OCI-LY7 (cell line): Measurements from ENCODE around the gene RPS14. TPM values are rescaled to one million over a fixed set of nuclear protein-coding genes. Genes with fewer than 3 reads are reported as not detected.
A peak's percentile ranks its signal among the peaks of the same experiment; 100 is the strongest.

Source experiments
- BruUV-seq: library from RNA; stranded (reverse); fragments of 400-500 nt; replicated peaks from 2 replicates; lab custom pipeline; 2021; lab: Mats Ljungman, UMichigan
- CTCF ChIA-PET: fragments of 300-600 bp; sonication (Branson Sonifier 250); formaldehyde crosslinking; loops from one replicate; lab custom pipeline; 2022; ENCODE audit warnings: antibody characterized with exemption; ENCODE audit not compliant: unreplicated experiment; lab: Charles Lee
- POLR2A ChIA-PET: fragments of 300-600 bp; sonication (Branson Sonifier 250); formaldehyde crosslinking; loops from one replicate; lab custom pipeline; 2022; ENCODE audit warnings: antibody characterized with exemption; lab: Charles Lee
- DNase-seq: peaks from one replicate; pipeline ENCODE4 v3.0.0-alpha.2; 2015; ENCODE audit warnings: low spot score
- H2AFZ ChIP-seq: fragments of 200-600 bp; sonication (generic), shearing (Covaris generic); 2 replicates; pipeline ENCODE4 v1.6.1; 2014; ENCODE audit warnings: mild to moderate bottlenecking, antibody characterized with exemption, low read length, moderate library complexity
- H3K27ac ChIP-seq: fragments of 200-600 bp; sonication (generic); 2 replicates; pipeline ENCODE4 v1.5.1; 2014; ENCODE audit warnings: mixed run types, low read depth, mild to moderate bottlenecking, moderate library complexity, low read length, inconsistent platforms; ENCODE audit not compliant: poor library complexity, severe bottlenecking
- H3K36me3 ChIP-seq: fragments of 200-600 bp; sonication (generic); 2 replicates; pipeline ENCODE4 v1.6.1; 2014; ENCODE audit warnings: mild to moderate bottlenecking, antibody characterized with exemption, low read length, moderate library complexity, mixed read lengths; ENCODE audit not compliant: insufficient read depth
- H3K4me1 ChIP-seq: fragments of 200-600 bp; sonication (generic); 2 replicates; pipeline ENCODE4 v1.5.1; 2014; ENCODE audit warnings: mild to moderate bottlenecking, low read length; ENCODE audit not compliant: insufficient read depth, poor library complexity, severe bottlenecking
- H3K4me2 ChIP-seq: fragments of 200-600 bp; sonication (generic); 2 replicates; pipeline ENCODE4 v1.6.1; 2014; ENCODE audit warnings: mild to moderate bottlenecking, low read length
- H3K4me3 ChIP-seq: fragments of 200-600 bp; sonication (generic); 2 replicates; pipeline ENCODE4 v1.5.1; 2014; ENCODE audit warnings: mild to moderate bottlenecking, low read depth, low read length; ENCODE audit not compliant: poor library complexity, severe bottlenecking
- H3K79me2 ChIP-seq: fragments of 200-600 bp; sonication (generic); 2 replicates; pipeline ENCODE4 v1.6.1; 2016; ENCODE audit warnings: low read depth, mild to moderate bottlenecking, low read length, moderate library complexity, mixed read lengths; ENCODE audit not compliant: insufficient read depth
- H3K9me2 ChIP-seq: fragments of 200-600 bp; sonication (generic); 2 replicates; pipeline ENCODE4 v1.6.1; 2016; ENCODE audit warnings: mild to moderate bottlenecking, low read length, mixed read lengths; ENCODE audit not compliant: insufficient read depth
- H3K9me3 ChIP-seq: fragments of 200-600 bp; sonication (generic); 2 replicates; pipeline ENCODE4 v1.6.1; 2014; ENCODE audit warnings: mild to moderate bottlenecking, mixed run types, low read length, mixed read lengths
- H4K20me1 ChIP-seq: fragments of 200-600 bp; sonication (generic); 2 replicates; pipeline ENCODE4 v1.6.1; 2014; ENCODE audit warnings: mild to moderate bottlenecking, antibody characterized with exemption, low read length, moderate library complexity, mixed read lengths; ENCODE audit not compliant: insufficient read depth
- EZH2phosphoT487 ChIP-seq: fragments of 200-600 bp; sonication (generic); IDR thresholded peaks from 2 replicates; pipeline ENCODE4 v1.6.1; 2018; ENCODE audit warnings: low read depth, borderline replicate concordance, mild to moderate bottlenecking, mixed run types, antibody characterized with exemption, low read length, moderate library complexity, mixed read lengths
- intact Hi-C: fragments of 100-400 bp; cut with micrococcal nuclease; formaldehyde crosslinking; loops from one replicate; pipeline ENCODE4 v1.10.0; 2022; ENCODE audit not compliant: unreplicated experiment
- total RNA-seq, 2 experiments: library from RNA; depleted of rRNA in 1 of 2; stranded (reverse); fragments of >200 nt in 1 of 2; shearing (Covaris generic) in 1 of 2; gene quantifications; 2 replicates each; pipeline ENCODE4 v1.2.3, GENCODE V29; 2014 to 2022
- TF ChIP-seq, protein P1 (sequence below): fragments of 200-600 bp; sonication (generic); conservative IDR thresholded peaks from 2 replicates; pipeline ENCODE4 v1.5.1; 2014; ENCODE audit warnings: mild to moderate bottlenecking, antibody characterized with exemption, low read length, moderate library complexity, mixed read lengths

The RPS14 gene
- total RNA-seq, 2 experiments from 2014 or later = 2,281 to 2,304 TPM

DNA sequence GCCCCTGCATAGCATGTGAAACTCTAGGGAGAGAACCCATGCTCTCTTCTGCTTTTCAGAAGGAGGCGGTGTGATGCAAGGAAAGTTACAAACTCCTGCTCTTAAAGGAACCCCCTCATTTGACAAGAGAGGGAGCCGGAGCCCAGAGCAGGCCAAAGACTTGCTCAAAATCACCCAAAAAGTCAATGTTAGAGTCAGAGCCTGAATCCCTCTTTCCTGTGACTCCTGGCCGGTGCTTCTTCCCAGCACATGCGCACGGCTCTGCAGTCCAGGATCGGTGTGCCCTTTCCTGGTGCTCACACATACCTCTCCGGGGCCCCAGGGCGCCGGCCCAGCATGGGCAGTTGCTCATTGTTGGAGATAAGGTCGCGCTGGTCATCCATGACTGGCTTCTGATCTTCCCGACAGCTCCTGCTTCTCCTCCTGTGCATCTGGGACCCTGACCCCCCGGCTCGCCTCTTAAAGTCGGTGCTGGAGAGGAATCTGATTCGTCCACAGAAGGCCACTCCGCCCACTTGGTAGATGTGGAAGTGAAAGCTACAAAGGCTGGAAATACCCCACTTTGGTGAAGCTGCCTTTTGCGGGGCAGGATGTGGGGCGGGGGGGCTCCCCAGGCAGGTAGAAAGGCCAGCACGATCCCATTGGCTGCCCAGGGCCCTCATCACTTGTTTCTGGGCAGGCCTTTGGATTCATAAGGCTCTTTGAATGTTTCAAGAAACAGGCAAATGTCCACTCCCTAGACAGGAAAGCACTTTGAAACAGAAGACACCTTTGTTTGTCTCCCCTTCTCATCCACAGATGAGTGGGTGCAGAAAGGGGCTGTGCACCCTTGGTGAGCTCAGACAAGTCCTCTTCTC lies 37.0 kb downstream of the RPS14 start, which contains the start of gene CD74:
TSS of gene CD74 (minus strand) at position 592 of the 857 bp plus-strand sequence. CDS start at position 431, 161 bp downstream.
- Histone ChIP-seq H3K4me3 (peak within 1 kb of the TSS; percentile 99), H3K36me3 (peaks cover 49% of the 10 kb centered on the region), H3K4me1 (peaks cover 65% of the 10 kb centered on the region), H4K20me1 (peaks cover 22% of the 10 kb centered on the region), H3K4me2 (peak within 1 kb of the TSS; percentile 94), H3K9me2 (no peaks in the 10 kb centered on the region), H3K9me3 (no peaks in the 10 kb centered on the region), H3K79me2 (peaks cover 51% of the 10 kb centered on the region), H3K27ac (peak within 1 kb of the TSS; percentile 97), H2AFZ (peak within 1 kb of the TSS; percentile 41; the same call in 1 of the 2 replicates)
- ChIA-PET CTCF (interaction anchor here (1.0 kb wide), 1 partner anchor 13 kb away, joined by 10 read pairs; no protein-coding TSS in a partner anchor), POLR2A (interaction anchor here (0.6 to 5.1 kb wide), 14 partner anchors 9 to 784 kb away, joined by 3 to 38 read pairs (median 4); no protein-coding TSS in a partner anchor)
- TF ChIP-seq, protein P1, sequence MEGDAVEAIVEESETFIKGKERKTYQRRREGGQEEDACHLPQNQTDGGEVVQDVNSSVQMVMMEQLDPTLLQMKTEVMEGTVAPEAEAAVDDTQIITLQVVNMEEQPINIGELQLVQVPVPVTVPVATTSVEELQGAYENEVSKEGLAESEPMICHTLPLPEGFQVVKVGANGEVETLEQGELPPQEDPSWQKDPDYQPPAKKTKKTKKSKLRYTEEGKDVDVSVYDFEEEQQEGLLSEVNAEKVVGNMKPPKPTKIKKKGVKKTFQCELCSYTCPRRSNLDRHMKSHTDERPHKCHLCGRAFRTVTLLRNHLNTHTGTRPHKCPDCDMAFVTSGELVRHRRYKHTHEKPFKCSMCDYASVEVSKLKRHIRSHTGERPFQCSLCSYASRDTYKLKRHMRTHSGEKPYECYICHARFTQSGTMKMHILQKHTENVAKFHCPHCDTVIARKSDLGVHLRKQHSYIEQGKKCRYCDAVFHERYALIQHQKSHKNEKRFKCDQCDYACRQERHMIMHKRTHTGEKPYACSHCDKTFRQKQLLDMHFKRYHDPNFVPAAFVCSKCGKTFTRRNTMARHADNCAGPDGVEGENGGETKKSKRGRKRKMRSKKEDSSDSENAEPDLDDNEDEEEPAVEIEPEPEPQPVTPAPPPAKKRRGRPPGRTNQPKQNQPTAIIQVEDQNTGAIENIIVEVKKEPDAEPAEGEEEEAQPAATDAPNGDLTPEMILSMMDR = peak; percentile 27; the same call in 1 of the 2 replicates
- no peak for TF ChIP-seq EZH2phosphoT487
- TSS peak; percentile 72 for BruUV-seq
- intact Hi-C loops = loop anchor here (1.0 to 5.0 kb wide), 2 partner anchors 55 to 740 kb away; partner anchors contain the start of gene TCOF1
- DNase-seq = peak; percentile 99

DNA sequence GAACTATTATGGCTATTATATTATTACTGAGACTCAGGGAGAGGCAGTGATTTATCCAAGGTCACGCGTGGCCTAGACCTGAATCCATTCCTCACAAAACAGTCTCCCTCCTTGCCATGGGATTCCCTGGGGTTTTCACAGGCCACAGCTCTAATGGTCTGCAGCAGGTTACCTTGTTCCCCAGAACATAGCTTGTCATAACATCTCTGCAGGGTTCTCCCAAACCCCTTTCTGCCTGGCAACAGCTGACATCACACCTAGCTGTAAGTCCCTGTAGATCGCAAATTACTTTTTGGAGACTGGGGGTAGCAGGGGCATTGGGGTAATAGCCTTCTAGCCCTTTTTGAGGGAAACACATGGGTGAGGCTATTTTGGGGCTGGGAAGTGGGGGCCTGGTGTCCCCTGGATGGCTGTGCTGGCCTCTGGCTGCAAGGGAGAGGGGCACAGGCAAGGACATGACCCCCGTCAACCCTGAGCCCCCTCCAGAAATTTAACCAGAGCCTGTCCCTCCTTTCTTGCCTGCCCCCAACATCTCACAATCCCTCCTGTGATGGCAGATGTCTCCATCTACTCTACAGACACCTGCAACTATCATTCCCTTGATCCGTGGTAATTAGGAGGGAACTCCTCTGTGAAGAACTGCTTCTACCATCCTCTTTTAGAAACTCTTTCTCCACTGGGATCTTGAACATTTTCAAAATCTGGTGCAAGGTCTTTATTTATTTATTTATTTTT lies 38.1 kb downstream of the RPS14 start:
- CTCF ChIA-PET = interaction anchor here (1.0 to 2.0 kb wide), 3 partner anchors 12 to 46 kb away, joined by 5 to 7 read pairs (median 5); no protein-coding TSS in a partner anchor
- H3K9me3 ChIP-seq = no peaks in the 10 kb centered on the region
- no peak for TF ChIP-seq EZH2phosphoT487
- TF ChIP-seq, protein P1 = no peak
- peaks cover 69% of the 10 kb centered on the region for H3K4me1 ChIP-seq
- no peaks in the 10 kb centered on the region for H3K9me2 ChIP-seq
- intact Hi-C loops = loop anchor here (5.0 kb wide), 1 partner anchor 741 kb away; no protein-coding TSS in a partner anchor
- H3K36me3 ChIP-seq = peaks cover 61% of the 10 kb centered on the region
- H3K4me2 ChIP-seq = peak overlapping the region; percentile 94
- H2AFZ ChIP-seq = no peak overlapping the region
- no TSS peak for BruUV-seq
- DNase-seq = peak; percentile 91
- H3K4me3 ChIP-seq = peak overlapping the region; percentile 99
- H3K79me2 ChIP-seq = peaks cover 62% of the 10 kb centered on the region
- H3K27ac ChIP-seq = peak overlapping the region; percentile 97
- POLR2A ChIA-PET = interaction anchor here (0.5 to 5.1 kb wide), 14 partner anchors 10 to 739 kb away, joined by 3 to 38 read pairs (median 6); partner anchors contain the start of genes RPS14 and TCOF1
- H4K20me1 ChIP-seq = peaks cover 25% of the 10 kb centered on the region
